Esophagus muscularis mucosa (tissue), 4 donors: Measurements from ENCODE around the gene NUDT16. TPM values are rescaled to one million over a fixed set of nuclear protein-coding genes. Genes with fewer than 3 reads are reported as not detected.

Source experiments
- DNase-seq: peaks from one replicate; pipeline ENCODE4 v3.0.0-alpha.2; 2017; ENCODE audit errors: extremely low spot score
- H3K27ac ChIP-seq, 4 donors: fragments of 200-600 bp; sonication (generic); replicated peaks in 1 of 4; 1 replicate in 3 of 4; 2 replicates in 1 of 4; pipeline ENCODE4 v1.5.1; 2016 to 2019; ENCODE audit warnings: mild to moderate bottlenecking in 1 of 4
- H3K27me3 ChIP-seq, 4 donors: fragments of 200-600 bp; sonication (generic); one replicate each; pipeline versions ENCODE4 v1.5.1 to v1.6.0; 2016 to 2019
- H3K36me3 ChIP-seq, 4 donors: fragments of 200-600 bp; sonication (generic); one replicate each; pipeline ENCODE4 v1.5.1; 2016 to 2019
- H3K4me1 ChIP-seq, 4 donors: fragments of 200-600 bp; sonication (generic); one replicate each; pipeline ENCODE4 v1.5.1; 2016 to 2019
- H3K4me3 ChIP-seq, 4 donors: fragments of 200-600 bp; sonication (generic); 1 replicate in 2 of 4; 2 replicates in 2 of 4; pipeline ENCODE4 v1.5.1; 2016 to 2019; ENCODE audit warnings: mild to moderate bottlenecking in 4 of 4, moderate library complexity in 1 of 4
- H3K9me3 ChIP-seq, 4 donors: fragments of 200-600 bp; sonication (generic); 1 replicate in 3 of 4; 2 replicates in 1 of 4; pipeline ENCODE4 v1.5.1; 2016 to 2019
- EP300 ChIP-seq: sonication (generic); formaldehyde crosslinking; IDR thresholded peaks from one replicate; pipeline ENCODE4 v1.6.1; 2017; ENCODE audit warnings: antibody characterized with exemption
- POLR2A ChIP-seq: fragments of 450-650 bp; IDR thresholded peaks from one replicate; pipeline ENCODE4 v1.6.1; 2017; ENCODE audit warnings: antibody characterized with exemption, moderate library complexity, mild to moderate bottlenecking, low read depth
- POLR2AphosphoS5 ChIP-seq, 2 donors: sonication (generic); formaldehyde crosslinking; IDR thresholded peaks; one replicate each; pipeline ENCODE4 v1.6.1; 2017; ENCODE audit warnings: antibody characterized with exemption in 2 of 2
- WGBS: methylation state at CpG from one replicate; pipeline ENCODE4 v1.1.5; 2018; 5-methylcytosine and 5-hydroxymethylcytosine counted together
- intact Hi-C: fragments of 100-400 bp; cut with DNase I; formaldehyde crosslinking; loops from one replicate; pipeline ENCODE4 v1.15.1; 2023
- total RNA-seq, 4 donors: library from RNA; depleted of rRNA; stranded (reverse); fragments of >200 nt; gene quantifications; one replicate each; pipeline versions ENCODE4 v1.1.0 to v1.2.1, GENCODE V29; 2016
- TF ChIP-seq, protein P1 (sequence below), 3 experiments: fragments of 200-600 bp in 2 of 3; fragments of 450-650 bp in 1 of 3; sonication (generic) in 2 of 3; IDR thresholded peaks; one replicate each; pipeline ENCODE4 v1.5.1; 2017 to 2019; ENCODE audit warnings: antibody characterized with exemption in 3 of 3, mild to moderate bottlenecking in 2 of 3, moderate library complexity in 1 of 3

Gene NUDT16
- total RNA-seq, 4 donors from 2014 or later = 28.1 to 41.9 (median 34.0) TPM

DNA sequence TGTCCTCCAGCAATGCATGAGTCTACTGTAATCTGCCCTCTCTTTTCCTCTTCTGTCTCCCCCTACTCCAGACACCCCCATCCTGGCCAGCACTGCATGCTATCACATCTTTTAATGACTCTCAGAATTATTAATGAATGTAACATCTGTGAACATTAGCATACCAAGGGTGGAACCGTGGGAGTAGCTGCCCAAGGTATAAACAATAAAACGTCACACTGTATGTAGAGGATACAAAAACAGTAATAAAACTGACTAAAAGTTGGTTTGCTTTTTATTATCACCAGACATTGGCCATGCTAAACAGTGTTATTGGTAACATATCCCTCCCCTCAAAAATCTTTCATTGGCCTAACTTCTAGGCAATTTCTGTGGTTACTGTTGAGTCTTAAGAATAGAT, 24.7 kb downstream of the NUDT16 start:
- Histone ChIP-seq H3K27me3 (no peaks in the 10 kb centered on the region), H3K4me3 (no peak overlapping the region), H3K4me1 (no peaks in the 10 kb centered on the region), H3K9me3 (peaks cover 0 to 5% (median 5%) of the 10 kb centered on the region in 4 donors), H3K36me3 (no peaks in the 10 kb centered on the region), H3K27ac (no peak overlapping the region)
- WGBS = 43% methylated on average over 2 of the region's 2 CpGs
- DNase-seq = no peak
- TF ChIP-seq POLR2AphosphoS5 (IDR thresholded peaks at IDR 0.05) (no peak), EP300 (no peak), POLR2A (no peak)
- TF ChIP-seq, protein P1, sequence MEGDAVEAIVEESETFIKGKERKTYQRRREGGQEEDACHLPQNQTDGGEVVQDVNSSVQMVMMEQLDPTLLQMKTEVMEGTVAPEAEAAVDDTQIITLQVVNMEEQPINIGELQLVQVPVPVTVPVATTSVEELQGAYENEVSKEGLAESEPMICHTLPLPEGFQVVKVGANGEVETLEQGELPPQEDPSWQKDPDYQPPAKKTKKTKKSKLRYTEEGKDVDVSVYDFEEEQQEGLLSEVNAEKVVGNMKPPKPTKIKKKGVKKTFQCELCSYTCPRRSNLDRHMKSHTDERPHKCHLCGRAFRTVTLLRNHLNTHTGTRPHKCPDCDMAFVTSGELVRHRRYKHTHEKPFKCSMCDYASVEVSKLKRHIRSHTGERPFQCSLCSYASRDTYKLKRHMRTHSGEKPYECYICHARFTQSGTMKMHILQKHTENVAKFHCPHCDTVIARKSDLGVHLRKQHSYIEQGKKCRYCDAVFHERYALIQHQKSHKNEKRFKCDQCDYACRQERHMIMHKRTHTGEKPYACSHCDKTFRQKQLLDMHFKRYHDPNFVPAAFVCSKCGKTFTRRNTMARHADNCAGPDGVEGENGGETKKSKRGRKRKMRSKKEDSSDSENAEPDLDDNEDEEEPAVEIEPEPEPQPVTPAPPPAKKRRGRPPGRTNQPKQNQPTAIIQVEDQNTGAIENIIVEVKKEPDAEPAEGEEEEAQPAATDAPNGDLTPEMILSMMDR (IDR thresholded peaks at IDR 0.05) = no peak
- intact Hi-C loops = no loop called here

DNA sequence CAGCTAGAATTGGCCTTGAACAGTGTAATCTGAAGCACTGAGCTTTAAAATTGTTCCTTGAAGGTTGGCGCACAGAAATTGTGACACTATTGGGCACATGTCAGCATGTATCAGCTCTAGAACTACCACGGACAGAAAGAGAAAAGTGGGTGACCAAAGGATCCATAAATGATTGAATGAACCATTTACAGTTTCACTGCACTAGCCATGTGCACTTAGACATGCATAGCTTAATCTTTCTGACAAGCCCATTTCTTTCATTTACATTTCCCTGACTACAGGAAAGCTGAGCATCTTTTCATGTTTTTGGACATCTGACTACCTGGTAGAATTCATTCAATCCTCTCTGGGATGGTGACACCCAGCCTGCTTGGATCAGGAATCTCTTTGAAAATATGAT, 36.2 kb downstream of the NUDT16 start:
- intact Hi-C loops = no loop called here

DNA sequence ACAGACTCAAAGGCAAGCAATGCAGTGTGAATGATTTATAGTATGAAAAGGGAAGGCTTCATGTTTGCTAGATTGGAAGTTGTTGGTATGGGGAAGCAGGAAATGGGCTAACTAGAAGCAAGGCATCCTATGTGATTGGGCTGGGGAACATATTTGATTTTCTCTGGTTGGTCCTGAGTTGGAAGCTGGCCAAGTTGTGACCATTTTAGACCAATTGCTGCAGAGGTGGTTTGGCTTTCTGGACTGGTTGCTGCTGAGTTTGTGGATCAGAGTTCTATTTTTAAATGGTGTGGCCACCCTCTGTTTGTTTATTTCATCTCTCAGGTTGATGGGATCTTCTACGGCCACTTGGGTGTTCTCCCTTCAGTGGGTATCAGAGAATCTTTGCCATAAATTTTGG, 39.7 kb downstream of the NUDT16 start:
- no peaks in the 10 kb centered on the region for H3K4me1 ChIP-seq
- no peaks in the 10 kb centered on the region for H3K36me3 ChIP-seq
- intact Hi-C loops = no loop called here
- TF ChIP-seq POLR2AphosphoS5 (IDR thresholded peaks at IDR 0.05) (no peak), POLR2A (no peak)
- TF ChIP-seq, protein P1 (IDR thresholded peaks at IDR 0.05) = no peak
- no peak overlapping the region for H3K4me3 ChIP-seq
- H3K9me3 ChIP-seq = no peaks in the 10 kb centered on the region
- no peak overlapping the region for H3K27ac ChIP-seq
- DNase-seq = no peak
- H3K27me3 ChIP-seq = no peaks in the 10 kb centered on the region
- WGBS = 91% methylated on average over 1 of the region's 1 CpG

More for the DNA sequence above, 36.2 kb downstream of the NUDT16 start:
- 89% methylated on average over 2 of the region's 2 CpGs for WGBS
- Histone ChIP-seq H3K4me1 (no peaks in the 10 kb centered on the region), H3K9me3 (no peaks in the 10 kb centered on the region), H3K27ac (no peak overlapping the region), H3K36me3 (no peaks in the 10 kb centered on the region), H3K27me3 (no peaks in the 10 kb centered on the region), H3K4me3 (no peak overlapping the region)
- DNase-seq = no peak
- TF ChIP-seq POLR2AphosphoS5 (IDR thresholded peaks at IDR 0.05) (no peak), EP300 (no peak), POLR2A (no peak)
- TF ChIP-seq, protein P1 (IDR thresholded peaks at IDR 0.05) = no peak

DNA sequence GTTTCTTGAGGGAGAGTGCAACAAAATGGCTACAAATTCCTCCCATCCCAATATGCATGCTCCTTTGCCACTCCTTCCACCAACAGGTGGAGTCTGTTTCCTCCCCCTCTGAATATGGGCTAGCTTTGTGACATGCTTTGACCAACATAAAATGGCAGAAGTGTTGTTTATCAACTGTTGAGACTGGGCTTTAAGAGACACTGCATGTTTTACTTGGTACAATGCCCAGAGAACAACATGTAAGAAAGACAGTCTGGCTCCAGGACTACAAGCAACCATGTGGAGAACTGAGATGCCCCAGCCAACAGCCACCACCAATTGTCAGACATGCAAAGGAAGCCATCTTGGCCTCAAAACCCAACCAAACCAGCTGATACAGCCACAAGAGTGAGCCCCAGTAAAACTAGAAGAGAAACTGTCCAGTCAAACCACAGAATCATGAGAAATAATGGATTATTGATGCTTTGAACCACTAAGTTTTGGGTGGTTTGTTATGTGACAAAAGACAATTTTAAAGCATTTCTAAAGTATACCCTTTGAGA, 40.5 kb downstream of the NUDT16 start:
- TF ChIP-seq POLR2A (no peak), POLR2AphosphoS5 (IDR thresholded peaks at IDR 0.05) (no peak), EP300 (no peak)
- TF ChIP-seq, protein P1 (IDR thresholded peaks at IDR 0.05) = no peak
- DNase-seq = no peak
- Histone ChIP-seq H3K9me3 (no peaks in the 10 kb centered on the region), H3K4me1 (no peaks in the 10 kb centered on the region), H3K27me3 (no peaks in the 10 kb centered on the region), H3K36me3 (no peaks in the 10 kb centered on the region), H3K4me3 (no peak overlapping the region), H3K27ac (no peak overlapping the region)
- intact Hi-C loops = no loop called here

DNA sequence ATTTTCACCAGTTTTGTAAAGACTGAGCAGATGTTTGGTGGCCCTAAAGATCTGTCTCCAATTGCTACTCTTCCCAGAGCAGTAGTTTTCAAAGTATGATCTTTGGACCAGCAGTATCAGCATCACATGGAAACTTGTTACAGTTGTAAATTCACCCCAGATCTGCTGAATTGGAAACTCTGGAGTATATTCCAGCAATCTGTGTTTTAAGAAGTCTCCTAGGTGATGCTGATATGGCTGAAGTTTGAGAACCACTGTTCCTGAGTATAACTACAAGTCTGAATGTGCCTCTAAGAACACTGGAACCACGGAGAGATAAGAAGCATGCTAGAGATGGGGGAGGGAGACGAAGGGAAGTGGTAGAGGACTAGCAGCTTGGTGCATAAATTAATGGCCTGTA, 45.7 kb downstream of the NUDT16 start:
- 66% methylated on average over 2 of the region's 2 CpGs for WGBS
- no peak for DNase-seq
- no peaks in the 10 kb centered on the region for H3K27me3 ChIP-seq
- no peak for TF ChIP-seq POLR2AphosphoS5 (IDR thresholded peaks at IDR 0.05)
- TF ChIP-seq, protein P1 (IDR thresholded peaks at IDR 0.05) = no peak
- no peak for TF ChIP-seq EP300
- no peak for TF ChIP-seq POLR2A
- no peak overlapping the region for H3K27ac ChIP-seq
- no peaks in the 10 kb centered on the region for H3K36me3 ChIP-seq
- no peaks in the 10 kb centered on the region for H3K9me3 ChIP-seq
- no peaks in the 10 kb centered on the region for H3K4me1 ChIP-seq
- intact Hi-C loops = no loop called here
- no peak overlapping the region for H3K4me3 ChIP-seq
